Activated naive CD4-positive, alpha-beta T cell treated with anti-CD3 and anti-CD28 coated beads, Interleukin-2, amount 50 U/mL, for 16 hours (primary cell): ENCODE data around the gene CHDH.

Source experiments
- DNase-seq: peaks from one replicate; pipeline ENCODE4 v3.0.0-alpha.2; 2020

The CHDH gene

GRCh38 chr3:53788038-53788437 lies 58.2 kb downstream of the CHDH start:
- no peak for DNase-seq

DNA sequence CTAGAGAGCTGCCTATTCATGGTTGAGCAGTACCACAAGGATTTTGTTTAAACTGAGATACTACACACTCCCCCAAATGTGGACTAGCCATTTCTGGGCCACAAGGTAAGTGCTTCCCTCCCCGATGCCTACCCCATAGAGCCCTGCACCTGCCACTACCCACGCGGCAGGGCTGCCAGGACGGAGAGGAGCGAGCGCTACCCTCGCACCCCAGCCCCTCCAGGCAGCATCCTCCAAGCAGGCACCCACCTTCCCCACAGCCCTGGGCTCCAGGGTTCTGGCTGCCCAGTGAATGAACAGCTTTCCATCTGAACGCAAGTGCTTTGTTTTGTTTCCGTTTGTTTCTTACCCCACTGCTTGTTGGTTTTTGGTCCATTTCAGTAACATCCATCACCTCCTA lies 59.2 kb downstream of the CHDH start:
- no peak for DNase-seq

- no peak for DNase-seq
Measured at GRCh38 chr3:53780806-53781205, 65.4 kb downstream of the CHDH start.

GRCh38 chr3:53780171-53780570 lies 66.0 kb downstream of the CHDH start:
- no peak for DNase-seq

DNA sequence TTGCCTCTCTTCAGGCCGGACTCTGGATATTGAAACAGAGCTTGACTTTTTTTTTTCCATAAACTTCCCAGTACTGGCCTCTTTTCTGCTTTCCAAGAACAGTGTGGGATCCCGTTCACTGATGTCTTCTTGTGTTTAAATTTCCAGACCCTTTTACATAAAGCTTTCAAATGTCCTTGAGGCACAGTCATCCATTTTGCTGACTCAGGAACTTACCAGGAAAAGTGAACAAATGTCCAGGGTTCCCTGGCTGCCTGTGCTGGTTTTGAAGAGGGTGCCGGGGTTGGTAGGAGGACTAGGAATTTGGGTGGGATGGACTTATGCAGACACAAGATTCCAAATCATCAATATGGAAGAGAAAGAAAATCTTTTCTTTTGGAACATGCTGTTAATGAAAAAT lies 68.1 kb downstream of the CHDH start:
- no peak for DNase-seq

- DNase-seq: no peak
Measured at GRCh38 chr3:53777468-53777867, 68.8 kb downstream of the CHDH start.

DNA sequence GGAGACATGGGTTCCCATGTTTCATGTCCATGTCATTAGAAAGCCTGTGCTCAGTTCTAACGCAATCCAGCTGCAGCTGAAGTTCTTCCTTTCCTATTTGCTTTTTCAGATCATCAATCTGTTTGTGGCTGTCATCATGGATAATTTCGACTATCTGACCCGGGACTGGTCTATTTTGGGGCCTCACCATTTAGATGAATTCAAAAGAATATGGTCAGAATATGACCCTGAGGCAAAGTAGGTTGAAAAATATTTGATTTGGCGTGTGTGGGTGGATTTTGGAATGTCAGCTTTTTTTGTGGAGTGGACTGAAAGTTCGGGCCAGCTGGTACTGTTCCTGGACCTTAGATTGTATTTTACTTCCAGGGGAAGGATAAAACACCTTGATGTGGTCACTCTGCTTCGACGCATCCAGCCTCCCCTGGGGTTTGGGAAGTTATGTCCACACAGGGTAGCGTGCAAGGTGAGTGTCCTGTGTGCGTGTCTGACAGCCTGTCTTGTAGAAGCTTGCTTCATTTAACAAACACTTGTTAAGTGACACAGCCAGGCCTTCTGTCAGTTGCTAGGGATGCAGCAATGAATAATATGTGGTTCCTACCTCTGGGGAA lies 69.6 kb downstream of the CHDH start:
- no peak for DNase-seq

DNA sequence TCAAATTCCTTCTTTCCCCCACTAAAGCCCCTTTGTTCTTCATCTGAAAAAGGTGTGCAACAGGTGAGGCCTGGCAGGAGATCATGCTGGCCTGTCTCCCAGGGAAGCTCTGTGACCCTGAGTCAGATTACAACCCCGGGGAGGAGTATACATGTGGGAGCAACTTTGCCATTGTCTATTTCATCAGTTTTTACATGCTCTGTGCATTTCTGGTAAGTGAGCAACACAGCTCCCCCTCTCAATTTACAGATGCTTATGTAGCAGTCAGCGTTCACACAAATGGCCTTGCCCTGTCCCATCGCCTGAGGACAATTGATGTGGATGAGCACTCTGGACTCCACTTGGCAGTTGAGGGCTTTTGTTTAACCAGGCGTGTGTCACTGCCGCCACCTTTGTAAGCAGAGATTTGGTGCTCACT lies 70.4 kb downstream of the CHDH start:
- DNase-seq: no peak

DNA sequence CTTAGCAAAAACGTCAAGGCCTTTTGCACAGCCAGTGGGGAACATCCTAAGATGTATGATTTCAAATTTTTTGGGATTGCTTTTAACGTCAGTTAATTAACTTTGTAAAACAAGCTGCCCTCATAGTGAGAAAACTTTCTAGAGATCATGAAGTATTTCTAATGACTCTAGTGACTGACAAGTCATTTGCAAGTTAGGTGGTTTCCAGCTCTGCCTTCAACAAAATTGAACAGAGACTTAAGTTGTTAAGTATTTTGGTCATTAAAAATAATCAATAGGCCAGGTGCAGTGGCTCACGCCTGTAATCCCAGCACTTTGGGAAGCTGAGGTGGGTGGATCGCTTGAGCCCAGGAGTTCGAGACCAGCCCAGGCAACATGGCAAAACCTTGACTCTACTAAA lies 71.2 kb downstream of the CHDH start:
- DNase-seq: no peak

GRCh38 chr3:53774414-53774813 lies 71.8 kb downstream of the CHDH start:
- DNase-seq: no peak

DNA sequence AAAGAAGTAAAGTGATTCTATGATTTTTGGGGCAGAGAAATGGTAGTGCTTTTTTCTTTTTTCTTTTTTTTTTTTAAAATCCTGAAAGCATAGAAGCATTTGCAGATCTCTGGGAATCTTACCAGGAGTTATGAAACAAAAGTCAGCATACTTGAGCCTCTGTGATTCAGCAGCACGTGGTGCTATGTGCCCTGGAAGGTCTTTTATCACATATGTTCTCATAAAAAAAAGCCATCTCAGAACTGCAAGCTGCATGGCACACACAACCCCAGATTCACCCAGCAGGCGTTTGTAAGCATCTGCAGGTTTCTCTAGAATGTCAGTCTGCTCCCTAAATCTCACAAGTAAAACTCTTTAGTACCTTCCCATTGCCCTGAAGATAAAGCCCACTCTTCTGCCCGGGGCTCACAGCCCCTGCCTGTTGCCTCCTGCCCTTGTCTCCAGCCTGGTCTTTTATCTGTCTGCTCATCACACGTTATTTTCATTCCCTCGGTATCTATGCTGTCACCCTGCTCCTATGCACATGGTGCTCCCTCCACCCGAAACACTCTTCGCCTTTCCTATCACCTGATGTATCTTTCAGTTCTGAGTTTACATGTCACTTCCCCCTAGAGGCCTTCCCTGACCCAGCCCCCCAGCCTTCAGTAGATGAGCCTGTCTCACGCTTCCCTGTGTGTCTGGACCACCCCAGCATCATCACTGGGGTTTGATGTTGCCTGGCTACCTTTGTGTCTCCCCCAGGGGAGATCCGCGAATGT lies 72.4 kb downstream of the CHDH start:
- no peak for DNase-seq

GRCh38 chr3:53773021-53773436 lies 73.2 kb downstream of the CHDH start:
- DNase-seq: no peak

GRCh38 chr3:53772562-53772961 lies 73.7 kb downstream of the CHDH start:
- no peak for DNase-seq

GRCh38 chr3:53768478-53769459 lies 77.5 kb downstream of the CHDH start:
- DNase-seq: no peak

DNA sequence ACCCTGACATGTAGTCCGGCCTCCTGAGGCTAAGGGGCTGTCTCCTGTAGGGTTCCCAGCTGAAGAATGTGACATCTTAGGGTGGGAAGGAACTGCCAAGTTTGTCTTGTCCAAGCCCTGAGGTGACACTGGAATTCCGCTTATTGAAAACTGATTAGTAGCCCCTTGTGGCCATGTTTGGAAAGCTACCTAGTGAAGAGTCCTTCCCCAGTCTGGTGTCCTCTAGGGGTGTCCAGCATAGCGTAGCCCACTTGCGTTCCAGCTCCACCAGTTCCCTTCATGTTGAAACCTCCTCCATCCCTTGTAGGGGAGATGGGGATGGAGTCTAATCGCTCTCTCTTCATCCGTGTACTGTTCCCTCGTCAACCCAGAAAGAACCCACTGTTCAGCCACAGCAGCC lies 79.5 kb downstream of the CHDH start:
- no peak for DNase-seq

DNA sequence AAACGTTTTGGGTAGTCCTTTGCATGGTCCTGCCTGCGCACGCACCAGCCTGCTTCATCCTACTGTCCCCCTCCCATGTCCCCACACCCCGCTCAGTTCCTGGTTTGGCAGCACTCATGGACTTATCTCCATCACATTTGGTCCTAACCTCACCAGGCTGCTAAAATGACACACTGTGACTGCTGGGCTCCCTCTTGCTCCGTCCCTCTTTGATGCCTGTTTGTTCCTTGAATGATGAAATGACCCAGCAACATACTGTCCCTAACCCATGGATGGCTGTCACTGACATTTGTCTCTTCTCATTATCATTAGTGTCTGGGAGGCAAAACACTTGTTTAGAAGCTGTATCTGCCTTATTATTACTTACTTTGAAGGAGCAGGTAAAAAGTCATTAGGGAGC lies 80.5 kb downstream of the CHDH start:
- DNase-seq: no peak

- DNase-seq: no peak
Measured at GRCh38 chr3:53764026-53764775, 82.0 kb downstream of the CHDH start.

- no peak for DNase-seq
Measured at GRCh38 chr3:53763353-53763752, 82.9 kb downstream of the CHDH start.
